ENCODE data around the gene TDRD9.

The TDRD9 gene

GRCh38 chr14:103989964-103990363 lies 61.7 kb downstream of the TDRD9 start:
- DNase-seq (ENCODE audit: low spot score) = no peak

DNA sequence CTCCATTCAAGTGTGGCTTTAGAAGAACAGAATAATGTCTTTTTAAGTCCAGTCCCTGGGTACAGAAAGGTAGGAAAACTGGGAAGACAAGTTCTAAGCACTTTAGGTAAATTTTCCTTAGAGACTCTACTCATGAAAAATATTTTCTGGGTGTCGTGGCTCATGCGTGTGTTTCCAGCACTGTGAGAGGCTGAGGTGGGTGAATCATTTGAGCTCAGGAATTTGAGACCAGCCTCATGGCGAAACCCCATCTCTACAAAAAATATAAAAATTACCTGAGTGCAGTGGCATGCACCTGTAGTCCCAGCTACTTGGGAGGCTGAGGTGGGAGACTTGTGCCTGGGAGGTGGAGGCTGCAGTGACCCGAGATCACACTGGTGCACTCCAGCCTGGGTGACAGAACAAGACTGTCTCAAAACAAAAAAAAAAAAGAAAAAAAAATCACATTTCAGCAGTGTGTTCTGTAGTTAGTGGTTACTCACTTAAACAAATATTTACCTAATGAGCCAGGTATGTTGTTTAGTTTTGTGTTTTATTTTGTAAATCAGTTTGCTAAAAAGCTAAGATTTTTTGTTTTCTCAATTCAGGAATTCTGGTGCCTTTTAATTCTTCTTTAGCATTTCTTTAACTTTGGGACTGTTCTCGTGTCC lies 66.4 kb downstream of the TDRD9 start:
- no peak for DNase-seq (ENCODE audit: low spot score)

- no peak for DNase-seq (ENCODE audit: low spot score)
Observed at GRCh38 chr14:103995876-103996275, 67.6 kb downstream of the TDRD9 start.

- no peak for DNase-seq (ENCODE audit: low spot score)
Observed at GRCh38 chr14:103997391-103997790, 69.1 kb downstream of the TDRD9 start.

- no peak for DNase-seq (ENCODE audit: low spot score)
Observed at GRCh38 chr14:103998027-103998426, 69.8 kb downstream of the TDRD9 start.

- DNase-seq (ENCODE audit: low spot score) = no peak
Observed at GRCh38 chr14:103999795-104000440, 71.7 kb downstream of the TDRD9 start.

DNA sequence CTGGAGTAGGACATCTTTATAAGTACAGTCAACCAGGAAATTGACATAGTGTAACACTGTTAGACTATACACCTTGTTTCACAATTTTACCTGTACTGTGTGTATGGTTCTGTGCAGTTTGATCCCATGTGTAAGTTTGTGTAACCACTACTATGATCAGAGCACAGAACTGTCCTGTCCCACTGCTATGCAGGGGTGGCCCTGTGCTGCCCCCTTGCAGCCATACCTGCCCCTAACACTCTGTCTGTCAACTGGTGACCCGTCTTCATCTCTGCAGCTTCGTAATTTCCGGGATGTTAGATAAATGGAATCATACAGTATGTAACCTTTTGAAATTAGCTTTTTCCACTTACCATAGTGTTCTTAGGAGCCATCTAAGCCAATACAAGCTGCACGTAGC lies 72.7 kb downstream of the TDRD9 start:
- no peak for DNase-seq (ENCODE audit: low spot score)

DNA sequence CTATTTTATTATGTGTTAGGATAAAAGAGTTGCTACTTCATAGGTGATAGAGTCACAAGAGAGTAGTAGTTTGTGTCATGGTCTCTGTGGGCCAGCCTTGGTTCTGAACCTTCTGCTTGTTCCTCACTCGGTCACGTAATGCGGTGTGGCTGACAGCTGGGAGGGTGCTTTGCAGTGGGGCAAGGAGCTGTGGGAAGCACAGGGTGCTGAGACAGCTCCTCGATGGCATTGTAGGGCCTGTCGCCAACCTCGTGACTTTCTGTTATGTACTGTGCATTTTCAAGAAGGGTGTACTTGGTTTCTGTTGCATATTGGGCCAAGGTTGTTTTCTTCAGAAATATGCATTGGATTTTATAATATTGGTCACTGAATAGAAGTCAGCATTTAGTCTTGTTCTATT lies 75.4 kb downstream of the TDRD9 start:
- DNase-seq (ENCODE audit: low spot score) = no peak

GRCh38 chr14:104004849-104005248 lies 76.6 kb downstream of the TDRD9 start:
- no peak for DNase-seq (ENCODE audit: low spot score)

- no peak for DNase-seq (ENCODE audit: low spot score)
Observed at GRCh38 chr14:104005489-104005888, 77.2 kb downstream of the TDRD9 start.

- DNase-seq (ENCODE audit: low spot score) = no peak
Observed at GRCh38 chr14:104007121-104007520, 78.9 kb downstream of the TDRD9 start.

GRCh38 chr14:104009297-104009696 lies 81.0 kb downstream of the TDRD9 start:
- no peak for DNase-seq (ENCODE audit: low spot score)

DNA sequence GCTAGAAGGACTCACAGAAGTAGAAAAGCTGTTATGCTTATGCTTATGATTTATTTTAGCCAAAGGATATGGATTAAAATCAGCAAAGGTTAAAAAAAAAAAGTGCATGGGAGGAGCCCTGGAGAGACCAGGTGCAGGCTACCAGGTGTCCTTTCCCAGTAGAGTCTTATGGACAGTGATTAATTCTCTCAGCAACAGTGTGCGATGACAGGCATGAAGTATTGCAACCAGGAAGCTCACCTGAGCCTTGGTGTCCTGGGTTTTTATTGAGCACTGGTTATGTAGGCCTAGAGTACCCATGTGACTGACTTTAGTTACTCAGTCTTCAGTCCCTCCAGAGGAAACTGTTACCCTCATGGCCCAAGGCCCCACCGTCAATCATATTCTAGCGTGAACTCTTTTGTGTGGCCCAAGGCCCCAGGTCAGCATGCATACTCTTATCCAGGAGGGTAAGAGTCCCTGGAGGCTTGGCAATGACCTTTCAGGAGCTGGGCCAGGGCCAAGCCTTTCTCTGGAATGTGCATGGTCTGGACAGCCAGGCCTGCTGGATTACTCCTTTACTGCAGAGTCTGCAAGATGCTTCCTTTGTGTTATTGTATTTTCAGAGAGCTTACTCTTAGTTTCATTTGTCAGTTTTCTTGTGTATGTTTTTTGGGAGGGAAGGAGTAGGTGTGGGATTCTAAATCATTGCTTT lies 83.7 kb downstream of the TDRD9 start:
- DNase-seq (ENCODE audit: low spot score) = no peak

GRCh38 chr14:104014764-104015163 lies 86.5 kb downstream of the TDRD9 start:
- no peak for DNase-seq (ENCODE audit: low spot score)

DNA sequence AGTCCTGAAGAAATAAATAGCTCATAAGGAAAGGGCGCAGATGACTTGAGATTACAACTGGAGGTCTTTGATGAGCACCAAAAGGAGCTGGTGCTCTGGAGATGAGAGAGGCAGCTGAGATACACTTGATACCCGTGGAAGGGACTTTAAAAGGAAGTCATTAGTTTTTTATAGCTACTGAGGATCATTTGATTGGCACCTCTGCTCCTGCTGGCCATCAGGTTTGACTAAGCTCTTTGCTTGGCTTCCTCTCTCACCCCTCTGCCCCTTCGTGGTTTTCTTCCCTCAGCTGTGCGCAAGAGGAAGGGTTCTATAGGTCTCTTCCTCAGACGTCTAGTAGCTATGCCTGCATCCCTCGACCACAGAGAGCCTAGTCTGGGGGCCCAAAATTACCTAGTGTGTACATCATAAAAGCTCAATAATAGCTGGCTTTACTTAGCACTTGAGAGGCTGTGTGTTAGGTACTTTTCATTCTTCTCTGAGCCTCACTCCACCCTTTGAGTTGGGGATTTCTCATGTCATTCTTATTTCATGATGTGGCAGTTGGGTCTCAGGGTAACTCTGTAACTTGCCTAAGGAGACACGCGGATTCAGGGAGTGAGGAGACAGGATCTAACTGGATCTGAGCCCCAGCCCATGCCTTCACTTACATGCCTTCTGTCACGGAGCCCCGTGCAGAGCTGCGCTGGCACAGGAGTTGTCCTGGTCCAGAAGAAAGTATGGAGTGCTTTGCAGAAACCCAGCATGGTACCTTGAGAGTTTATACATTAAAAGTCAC lies 88.8 kb downstream of the TDRD9 start:
- DNase-seq (ENCODE audit: low spot score) = no peak

GRCh38 chr14:104019029-104019428 lies 90.8 kb downstream of the TDRD9 start:
- DNase-seq (ENCODE audit: low spot score) = no peak

DNA sequence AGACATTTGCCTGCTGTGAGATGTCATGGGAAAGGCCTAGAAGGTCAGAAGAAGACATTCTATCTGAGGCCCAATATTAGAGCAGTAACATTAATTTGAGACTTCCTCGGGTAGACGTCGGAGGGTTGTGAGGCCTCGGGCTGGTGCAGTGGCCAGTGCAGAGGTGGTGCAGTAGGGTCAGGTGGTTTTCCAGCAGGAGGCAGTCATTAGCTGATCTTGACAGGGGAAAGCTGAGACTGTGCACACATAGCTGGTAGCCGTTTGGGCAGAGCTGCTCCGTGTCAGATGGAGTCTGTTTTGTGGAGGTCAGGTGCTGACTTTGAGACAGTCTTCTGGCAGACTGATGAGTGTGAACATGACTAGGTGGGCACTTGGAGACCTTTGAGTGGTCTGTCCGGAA lies 91.5 kb downstream of the TDRD9 start:
- no peak for DNase-seq (ENCODE audit: low spot score)

DNA sequence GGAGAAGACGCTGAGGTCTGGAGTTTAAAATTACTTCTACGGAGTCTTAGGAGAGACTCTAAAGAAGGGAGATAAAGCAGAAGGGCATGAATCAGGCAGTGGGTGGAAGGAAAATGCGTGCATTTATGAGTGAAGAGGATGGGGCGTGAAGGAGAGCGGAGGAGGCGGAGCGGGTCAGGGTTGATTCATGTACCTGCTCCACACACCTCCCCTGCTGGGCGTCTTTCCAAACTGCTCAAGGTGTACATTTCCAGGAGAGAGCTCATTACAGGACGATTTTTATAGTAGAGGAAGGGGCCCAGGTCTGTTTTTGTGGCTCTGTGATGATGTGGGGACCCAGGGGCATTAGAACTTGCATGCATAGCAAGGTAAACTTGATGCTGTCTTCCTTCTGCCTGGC lies 92.2 kb downstream of the TDRD9 start:
- no peak for DNase-seq (ENCODE audit: low spot score)

DNA sequence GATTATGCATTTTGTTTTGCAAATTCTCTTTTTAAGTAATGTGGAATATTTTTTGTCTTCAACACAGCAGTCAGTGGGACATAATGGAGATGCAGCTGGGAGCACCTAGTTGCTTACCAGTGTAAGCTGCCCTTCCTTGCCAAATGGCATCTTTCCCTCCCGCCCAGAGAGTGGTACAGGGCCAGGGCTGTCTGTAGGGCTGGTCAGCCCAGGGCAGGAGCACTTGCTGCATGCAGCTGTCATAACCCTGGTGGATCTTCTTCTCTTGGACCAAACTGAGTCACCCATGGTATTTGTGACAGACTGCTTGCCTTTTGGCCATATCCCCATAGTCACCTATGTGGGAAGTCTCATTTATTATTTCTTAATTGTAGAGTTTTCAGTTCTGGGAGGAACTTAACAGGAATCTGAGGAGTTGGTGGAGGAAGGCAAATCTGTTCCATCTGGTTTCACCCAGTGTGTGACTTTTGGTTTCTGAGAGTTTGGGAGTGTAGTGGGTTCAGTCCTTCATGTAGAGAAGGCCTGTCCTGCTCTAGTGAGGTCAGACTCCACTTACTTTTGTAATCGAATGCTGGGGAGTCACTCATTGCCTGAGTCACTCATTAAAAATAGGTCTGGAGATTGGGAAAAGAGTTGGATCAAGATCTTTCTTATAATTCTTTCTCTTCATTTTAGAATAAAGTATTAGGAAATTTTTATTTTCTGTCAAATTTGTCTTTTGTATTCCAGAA lies 95.2 kb downstream of the TDRD9 start:
- DNase-seq (ENCODE audit: low spot score) = no peak

- no peak for DNase-seq (ENCODE audit: low spot score)
Observed at GRCh38 chr14:104025534-104025933, 97.3 kb downstream of the TDRD9 start.

DNA sequence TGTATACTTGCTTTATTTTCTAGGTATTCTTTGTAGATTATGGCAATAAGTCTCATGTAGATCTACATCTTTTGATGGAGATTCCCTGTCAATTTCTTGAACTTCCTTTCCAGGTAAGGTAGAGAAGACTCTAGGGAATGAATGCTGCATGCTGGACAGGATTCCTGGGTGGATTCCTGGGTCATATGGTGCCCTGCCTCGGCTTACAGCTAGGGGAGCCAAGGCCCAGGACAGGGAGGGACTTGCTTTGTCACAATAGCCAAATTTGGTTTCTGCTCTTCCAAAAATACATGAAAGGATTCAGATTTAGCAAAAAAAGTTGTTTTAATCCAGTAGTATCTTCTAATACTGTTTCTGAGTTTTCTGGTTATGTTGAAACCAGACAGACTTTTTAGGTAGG lies 97.8 kb downstream of the TDRD9 start:
- DNase-seq (ENCODE audit: low spot score) = no peak

- no peak for DNase-seq (ENCODE audit: low spot score)
Observed at GRCh38 chr14:104030958-104031357, 102.7 kb downstream of the TDRD9 start.
